CD14-positive monocyte (primary cell): ENCODE data around the gene DCTN2. TPM values are rescaled to one million over a fixed set of nuclear protein-coding genes. Genes with fewer than 3 reads are reported as not detected.
"Not testable (repeated sequence)": the region's sequence is repeated elsewhere in the genome, so short reads cannot be mapped to it uniquely, and the experiment has no call there.

Experiments used
- DNase-seq, 3 donors: peaks; one replicate each; pipeline ENCODE4 v3.0.0-alpha.2; 2011 to 2022
- H2AFZ ChIP-seq: 2 replicates; pipeline ENCODE4 v1.6.0; 2012; ENCODE audit warnings: mild to moderate bottlenecking, low read depth, low read length, inconsistent platforms; ENCODE audit not compliant: insufficient read depth, poor library complexity, severe bottlenecking
- H3K27ac ChIP-seq, 2 donors: 1 replicate in 1 of 2; 2 replicates in 1 of 2; pipeline ENCODE4 v1.5.1; 2012 to 2013; ENCODE audit warnings: low read length in 2 of 2, control low read depth in 1 of 2, inconsistent platforms in 1 of 2, low read depth in 1 of 2, mild to moderate bottlenecking in 1 of 2
- H3K27me3 ChIP-seq, 2 donors: one replicate each; pipeline versions ENCODE4 v1.6.0 to v1.6.1; 2011 to 2013; ENCODE audit warnings: low read length in 2 of 2; ENCODE audit not compliant: control insufficient read depth in 2 of 2, insufficient read depth in 2 of 2
- H3K36me3 ChIP-seq, 2 donors: replicated peaks in 1 of 2; 1 replicate in 1 of 2; 2 replicates in 1 of 2; pipeline versions ENCODE4 v1.5.1 to v1.6.1; 2012 to 2013; ENCODE audit warnings: low read length in 2 of 2, control low read depth in 1 of 2, inconsistent platforms in 1 of 2, mild to moderate bottlenecking in 1 of 2; ENCODE audit not compliant: insufficient read depth in 2 of 2, control insufficient read depth in 1 of 2
- H3K4me1 ChIP-seq, 2 donors: 1 replicate in 1 of 2; 2 replicates in 1 of 2; pipeline versions ENCODE4 v1.5.1 to v1.6.1; 2012 to 2013; ENCODE audit warnings: low read length in 2 of 2, control low read depth in 1 of 2, inconsistent platforms in 1 of 2, mild to moderate bottlenecking in 1 of 2, moderate library complexity in 1 of 2; ENCODE audit not compliant: insufficient read depth in 2 of 2, control insufficient read depth in 1 of 2
- H3K4me2 ChIP-seq: replicated peaks from 2 replicates; pipeline ENCODE3; 2012; ENCODE audit warnings: low read length, moderate library complexity, mild to moderate bottlenecking; ENCODE audit not compliant: poor library complexity, severe bottlenecking; ENCODE audit errors: extremely low read depth
- H3K4me3 ChIP-seq, 3 experiments: fragments of 200-600 bp in 1 of 3; sonication (generic) in 1 of 3; replicated peaks in 1 of 3; 1 replicate in 2 of 3; 2 replicates in 1 of 3; pipeline ENCODE4 v1.5.1; 2011 to 2013; ENCODE audit warnings: low read length in 3 of 3, mild to moderate bottlenecking in 3 of 3, control low read depth in 2 of 3, low read depth in 2 of 3, inconsistent platforms in 1 of 3, moderate library complexity in 1 of 3
- H3K79me2 ChIP-seq: 2 replicates; pipeline ENCODE4 v1.6.0; 2012; ENCODE audit warnings: mild to moderate bottlenecking, control low read depth, inconsistent platforms, low read length, moderate library complexity; ENCODE audit not compliant: insufficient read depth
- H3K9ac ChIP-seq: 2 replicates; pipeline ENCODE4 v1.6.0; 2017; ENCODE audit warnings: low read length, mild to moderate bottlenecking; ENCODE audit not compliant: insufficient read depth, poor library complexity, severe bottlenecking
- H3K9me3 ChIP-seq, 2 donors: replicated peaks in 1 of 2; 1 replicate in 1 of 2; 2 replicates in 1 of 2; pipeline versions ENCODE4 v1.5.1 to v1.6.1; 2012 to 2013; ENCODE audit warnings: low read length in 2 of 2, control low read depth in 1 of 2; ENCODE audit not compliant: control insufficient read depth in 1 of 2, insufficient read depth in 1 of 2
- H4K20me1 ChIP-seq: 2 replicates; pipeline ENCODE4 v1.6.0; 2012; ENCODE audit warnings: mild to moderate bottlenecking, low read length, control low read depth, moderate library complexity; ENCODE audit not compliant: insufficient read depth
- H3K27ac Mint-ChIP-seq, 7 donors: one replicate each; pipeline ENCODE4 v1.8.0; 2020; ENCODE audit warnings: mild to moderate bottlenecking in 7 of 7, mixed read lengths in 7 of 7, moderate library complexity in 6 of 7, inconsistent platforms in 2 of 7
- H3K27me3 Mint-ChIP-seq, 3 donors: one replicate each; pipeline ENCODE4 v1.8.0; 2021 to 2022; ENCODE audit warnings: low read depth in 3 of 3, mild to moderate bottlenecking in 3 of 3, mixed read lengths in 3 of 3, moderate library complexity in 3 of 3, inconsistent platforms in 1 of 3
- H3K36me3 Mint-ChIP-seq, 2 donors: one replicate each; pipeline ENCODE4 v1.8.0; 2020; ENCODE audit warnings: mixed read lengths in 2 of 2, inconsistent platforms in 1 of 2, mild to moderate bottlenecking in 1 of 2
- H3K4me1 Mint-ChIP-seq: one replicate; pipeline ENCODE4 v1.8.0; 2020; ENCODE audit warnings: mild to moderate bottlenecking, mixed read lengths
- H3K4me3 Mint-ChIP-seq, 2 donors: one replicate each; pipeline ENCODE4 v1.8.0; 2020; ENCODE audit warnings: mild to moderate bottlenecking in 2 of 2, mixed read lengths in 2 of 2, moderate library complexity in 1 of 2
- H3K9me3 Mint-ChIP-seq, 7 donors: one replicate each; pipeline ENCODE4 v1.8.0; 2020 to 2022; ENCODE audit warnings: mixed read lengths in 7 of 7, mild to moderate bottlenecking in 6 of 7, moderate library complexity in 6 of 7, inconsistent platforms in 2 of 7
- WGBS: methylation state at CpG from one replicate; pipeline ENCODE4 v1.1.5; 2013; ENCODE audit warnings: missing lambda C conversion rate; ENCODE audit not compliant: insufficient coverage; 5-methylcytosine and 5-hydroxymethylcytosine counted together
- intact Hi-C, 2 donors: fragments of 100-400 bp; cut with micrococcal nuclease; formaldehyde crosslinking; loops; one replicate each; pipeline versions ENCODE4 v1.15.0 to v1.15.1; 2023
- polyA plus RNA-seq, 3 donors: library from polyadenylated mRNA; depleted of rRNA in 1 of 3; unstranded in 2 of 3; stranded (reverse) in 1 of 3; fragments of 300-500 nt in 2 of 3; fragments of >200 nt in 1 of 3; fragmentation: Illumina TruSeq in 2 of 3; gene quantifications; 1 replicate in 2 of 3; 2 replicates in 1 of 3; pipeline ENCODE4 v1.2.3, GENCODE V29; 2012 to 2021
- TF ChIP-seq, protein P1 (sequence below): fragments of 200-600 bp; IDR thresholded peaks from one replicate; pipeline ENCODE4 v1.8.0; 2022; ENCODE audit warnings: antibody characterized with exemption, mild to moderate bottlenecking

Gene DCTN2
- polyA plus RNA-seq, 3 donors: 72.8 to 94.5 (median 82.2) TPM

DNA sequence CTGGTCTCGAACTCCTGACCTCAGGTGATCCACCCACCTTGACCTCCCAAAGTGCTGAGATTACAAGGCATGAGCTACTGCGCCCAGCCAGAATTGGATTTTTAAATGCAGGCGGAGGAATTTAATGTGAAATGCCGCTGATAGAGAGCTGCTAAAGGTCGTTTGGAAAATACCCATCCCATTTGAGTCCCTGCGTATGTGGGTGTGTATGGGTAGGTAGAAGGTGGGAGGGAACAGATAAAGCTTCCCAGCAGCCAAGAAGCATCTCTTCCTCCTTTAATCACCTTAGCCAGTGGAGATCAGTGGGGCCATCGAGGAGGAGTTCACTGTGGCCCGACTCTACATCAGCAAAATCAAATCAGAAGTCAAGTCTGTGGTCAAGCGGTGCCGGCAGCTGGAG is 27.8 kb upstream of the DCTN2 start:
- no peak overlapping the region for H3K4me2 ChIP-seq
- TF ChIP-seq, protein P1, sequence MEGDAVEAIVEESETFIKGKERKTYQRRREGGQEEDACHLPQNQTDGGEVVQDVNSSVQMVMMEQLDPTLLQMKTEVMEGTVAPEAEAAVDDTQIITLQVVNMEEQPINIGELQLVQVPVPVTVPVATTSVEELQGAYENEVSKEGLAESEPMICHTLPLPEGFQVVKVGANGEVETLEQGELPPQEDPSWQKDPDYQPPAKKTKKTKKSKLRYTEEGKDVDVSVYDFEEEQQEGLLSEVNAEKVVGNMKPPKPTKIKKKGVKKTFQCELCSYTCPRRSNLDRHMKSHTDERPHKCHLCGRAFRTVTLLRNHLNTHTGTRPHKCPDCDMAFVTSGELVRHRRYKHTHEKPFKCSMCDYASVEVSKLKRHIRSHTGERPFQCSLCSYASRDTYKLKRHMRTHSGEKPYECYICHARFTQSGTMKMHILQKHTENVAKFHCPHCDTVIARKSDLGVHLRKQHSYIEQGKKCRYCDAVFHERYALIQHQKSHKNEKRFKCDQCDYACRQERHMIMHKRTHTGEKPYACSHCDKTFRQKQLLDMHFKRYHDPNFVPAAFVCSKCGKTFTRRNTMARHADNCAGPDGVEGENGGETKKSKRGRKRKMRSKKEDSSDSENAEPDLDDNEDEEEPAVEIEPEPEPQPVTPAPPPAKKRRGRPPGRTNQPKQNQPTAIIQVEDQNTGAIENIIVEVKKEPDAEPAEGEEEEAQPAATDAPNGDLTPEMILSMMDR: no peak
- H3K4me3 Mint-ChIP-seq: no peak overlapping the region
- H3K36me3 Mint-ChIP-seq: no peaks in the 10 kb centered on the region
- no peaks in the 10 kb centered on the region for H4K20me1 ChIP-seq
- H3K4me1 ChIP-seq: no peaks in the 10 kb centered on the region
- H3K36me3 ChIP-seq: no peaks in the 10 kb centered on the region
- 96% methylated on average over 5 of the region's 10 CpGs for WGBS
- no peak overlapping the region for H2AFZ ChIP-seq
- no peaks in the 10 kb centered on the region for H3K27me3 ChIP-seq
- no peaks in the 10 kb centered on the region for H3K79me2 ChIP-seq
- DNase-seq: no peak
- H3K9me3 Mint-ChIP-seq: no peaks in the 10 kb centered on the region
- no peaks in the 10 kb centered on the region for H3K9me3 ChIP-seq
- no peaks in the 10 kb centered on the region for H3K4me1 Mint-ChIP-seq
- H3K27ac Mint-ChIP-seq: no peak overlapping the region
- no peak overlapping the region for H3K9ac ChIP-seq
- no peak overlapping the region for H3K27ac ChIP-seq
- intact Hi-C loops: no loop called here
- peaks cover 4 to 17% (median 16%) of the 10 kb centered on the region in 3 donors for H3K27me3 Mint-ChIP-seq
- no peak overlapping the region for H3K4me3 ChIP-seq

DNA sequence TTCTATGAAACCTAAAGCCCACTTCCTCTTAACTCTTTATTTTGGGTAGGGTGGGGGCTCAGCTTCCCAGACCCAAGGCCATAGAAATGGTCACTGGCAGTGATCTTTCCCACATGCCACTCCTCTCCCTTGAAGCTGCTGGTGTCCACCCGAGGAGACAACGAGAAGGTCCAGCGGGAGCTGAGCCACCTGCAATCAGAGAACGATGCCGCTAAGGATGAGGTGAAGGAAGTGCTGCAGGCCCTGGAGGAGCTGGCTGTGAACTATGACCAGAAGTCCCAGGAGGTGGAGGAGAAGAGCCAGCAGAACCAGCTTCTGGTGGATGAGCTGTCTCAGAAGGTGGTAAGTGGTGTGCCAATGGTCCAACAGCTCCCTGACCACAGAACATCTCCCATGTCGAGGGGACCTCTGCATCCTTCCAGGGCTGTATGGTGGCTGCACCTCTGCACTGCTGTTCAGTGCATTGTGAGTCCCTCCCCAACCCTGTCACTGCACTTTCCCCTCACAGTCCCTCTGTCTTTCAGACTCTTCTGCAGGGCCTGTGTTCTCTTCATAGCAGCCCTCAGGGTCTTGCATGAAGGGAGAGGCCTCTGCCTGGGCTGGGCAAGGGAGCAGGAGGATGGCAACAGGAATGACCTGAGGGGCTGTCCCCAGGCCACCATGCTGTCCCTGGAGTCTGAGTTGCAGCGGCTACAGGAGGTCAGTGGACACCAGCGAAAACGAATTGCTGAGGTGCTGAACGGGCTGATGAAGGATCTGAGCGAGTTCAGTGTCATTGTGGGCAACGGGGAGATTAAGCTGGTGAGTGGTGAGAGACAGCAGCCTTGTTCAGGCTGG is 25.2 kb upstream of the DCTN2 start:
- H3K79me2 ChIP-seq: no peaks in the 10 kb centered on the region
- no peaks in the 10 kb centered on the region for H4K20me1 ChIP-seq
- H3K9ac ChIP-seq: no peak overlapping the region
- H3K27ac ChIP-seq: no peak overlapping the region
- H3K4me1 ChIP-seq: no peaks in the 10 kb centered on the region
- no peaks in the 10 kb centered on the region for H3K36me3 ChIP-seq
- no peak overlapping the region for H3K4me3 ChIP-seq
- H3K4me2 ChIP-seq: no peak overlapping the region
- Mint-ChIP-seq H3K36me3 (no peaks in the 10 kb centered on the region), H3K27ac (no peak overlapping the region), H3K4me3 (no peak overlapping the region), H3K9me3 (no peaks in the 10 kb centered on the region), H3K4me1 (no peaks in the 10 kb centered on the region), H3K27me3 (peaks cover 6 to 15% (median 14%) of the 10 kb centered on the region in 3 donors)
- 98% methylated on average over 8 of the region's 12 CpGs for WGBS
- intact Hi-C loops: no loop called here
- H2AFZ ChIP-seq: no peak overlapping the region
- no peaks in the 10 kb centered on the region for H3K9me3 ChIP-seq
- no peak for DNase-seq
- H3K27me3 ChIP-seq: no peaks in the 10 kb centered on the region
- TF ChIP-seq, protein P1: no peak

DNA sequence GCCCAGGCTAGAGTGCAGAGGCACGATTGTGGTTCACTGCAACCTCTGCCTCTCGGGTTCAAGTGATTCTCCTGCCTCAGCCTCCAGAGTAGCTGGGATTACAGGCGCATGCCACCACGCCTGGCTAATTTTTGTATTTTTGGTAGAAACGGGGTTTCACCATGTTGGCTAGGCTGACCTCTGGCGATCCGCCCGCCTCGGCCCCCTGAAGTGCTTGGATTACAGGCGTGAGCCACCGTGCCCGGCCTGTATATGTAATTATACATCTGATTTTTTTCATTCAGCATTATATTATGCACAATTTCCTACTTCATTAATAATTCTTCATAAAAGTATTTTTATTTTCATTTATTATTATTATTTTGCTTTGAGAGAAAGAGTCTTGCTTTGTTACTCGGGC is 23.4 kb upstream of the DCTN2 start:
- H3K27me3 ChIP-seq, H3K4me1 Mint-ChIP-seq, H3K4me3 ChIP-seq, H3K36me3 Mint-ChIP-seq, H3K4me3 Mint-ChIP-seq, H4K20me1 ChIP-seq, DNase-seq, H3K27ac ChIP-seq, H3K4me2 ChIP-seq, H3K79me2 ChIP-seq, H3K27ac Mint-ChIP-seq, intact Hi-C loops, H3K36me3 ChIP-seq, H3K9me3 Mint-ChIP-seq, H2AFZ ChIP-seq, H3K9ac ChIP-seq, H3K4me1 ChIP-seq, H3K9me3 ChIP-seq: not testable (repeated sequence)
- H3K27me3 Mint-ChIP-seq: peaks cover 6 to 11% (median 10%) of the 10 kb centered on the region in 3 donors
- WGBS: 97% methylated on average over 3 of the region's 13 CpGs
